ENCODE measurements around the gene CSNK1G3. TPM values are rescaled to one million over a fixed set of nuclear protein-coding genes. Genes with fewer than 3 reads are reported as not detected.

Gene CSNK1G3
- total RNA-seq, 3 donors from 2014 or later: 53.3 to 72.0 (median 69.1) TPM

DNA sequence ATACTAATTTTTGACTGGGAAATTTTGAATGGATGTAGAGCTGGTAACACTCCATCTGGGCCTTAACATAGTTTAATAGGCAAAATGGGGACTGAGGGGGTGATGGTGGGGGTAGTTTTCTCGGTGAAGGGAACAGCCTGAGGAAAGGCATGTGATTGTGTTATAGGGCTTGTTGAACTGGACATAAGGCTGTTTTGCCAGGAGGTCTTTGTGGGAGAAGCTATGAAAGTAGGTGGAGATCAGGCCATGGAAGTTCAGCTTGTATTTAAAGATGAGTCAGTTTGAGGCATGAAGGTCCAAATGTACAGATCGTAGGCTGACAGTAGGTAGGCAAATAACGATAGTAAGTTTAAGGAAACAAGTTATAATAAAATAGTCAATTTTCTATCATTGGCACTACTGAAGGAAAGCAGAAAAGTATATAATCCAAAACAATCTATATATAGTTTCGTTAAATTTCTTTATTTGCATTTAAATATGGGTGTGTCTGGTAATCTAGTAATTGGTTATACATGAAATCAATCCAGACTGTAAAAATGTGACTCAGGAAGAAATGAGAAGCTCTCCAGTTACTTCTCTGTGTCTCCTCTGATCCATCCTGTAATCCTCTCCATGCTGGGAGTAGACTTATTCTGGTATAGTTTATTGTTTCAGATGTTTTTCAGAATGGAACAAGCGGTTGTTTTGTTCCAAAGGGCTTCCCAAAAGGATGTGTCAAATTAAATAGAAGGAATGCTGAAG lies 2.8 kb downstream of the CSNK1G3 start:
- TF ChIP-seq, protein P1, sequence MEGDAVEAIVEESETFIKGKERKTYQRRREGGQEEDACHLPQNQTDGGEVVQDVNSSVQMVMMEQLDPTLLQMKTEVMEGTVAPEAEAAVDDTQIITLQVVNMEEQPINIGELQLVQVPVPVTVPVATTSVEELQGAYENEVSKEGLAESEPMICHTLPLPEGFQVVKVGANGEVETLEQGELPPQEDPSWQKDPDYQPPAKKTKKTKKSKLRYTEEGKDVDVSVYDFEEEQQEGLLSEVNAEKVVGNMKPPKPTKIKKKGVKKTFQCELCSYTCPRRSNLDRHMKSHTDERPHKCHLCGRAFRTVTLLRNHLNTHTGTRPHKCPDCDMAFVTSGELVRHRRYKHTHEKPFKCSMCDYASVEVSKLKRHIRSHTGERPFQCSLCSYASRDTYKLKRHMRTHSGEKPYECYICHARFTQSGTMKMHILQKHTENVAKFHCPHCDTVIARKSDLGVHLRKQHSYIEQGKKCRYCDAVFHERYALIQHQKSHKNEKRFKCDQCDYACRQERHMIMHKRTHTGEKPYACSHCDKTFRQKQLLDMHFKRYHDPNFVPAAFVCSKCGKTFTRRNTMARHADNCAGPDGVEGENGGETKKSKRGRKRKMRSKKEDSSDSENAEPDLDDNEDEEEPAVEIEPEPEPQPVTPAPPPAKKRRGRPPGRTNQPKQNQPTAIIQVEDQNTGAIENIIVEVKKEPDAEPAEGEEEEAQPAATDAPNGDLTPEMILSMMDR (IDR thresholded peaks at IDR 0.05): no peak
- H3K4me1 ChIP-seq (ENCODE audit: low read depth): peaks cover 20% of the 10 kb centered on the region
- DNase-seq (no peak), ATAC-seq (no peak)
- H3K36me3 ChIP-seq (ENCODE audit: low read depth): no peaks in the 10 kb centered on the region
- intact Hi-C loops (cut with DNase I, micrococcal nuclease): no loop called here
- H3K4me3 ChIP-seq: no peak overlapping the region
- H3K9me3 ChIP-seq: no peaks in the 10 kb centered on the region

DNA sequence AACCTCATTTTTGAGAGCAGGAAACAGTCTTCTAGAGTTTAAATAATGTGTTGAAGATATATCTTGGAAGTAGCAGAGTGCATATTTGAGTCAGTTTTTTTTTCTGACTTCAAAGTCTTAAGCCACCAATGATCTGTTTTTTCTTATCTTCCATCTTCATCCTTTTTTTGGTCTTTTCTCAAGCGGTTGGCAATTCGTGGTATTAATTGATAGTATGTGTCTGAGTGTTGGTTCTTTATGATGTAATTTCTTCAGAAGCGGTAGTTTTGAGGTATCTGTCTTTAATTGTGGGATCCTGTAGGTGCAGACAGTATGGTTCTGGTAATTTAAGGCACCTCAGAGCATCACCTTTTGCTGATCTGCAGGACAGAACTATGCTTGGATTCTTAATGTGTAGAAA lies 3.9 kb downstream of the CSNK1G3 start:
- DNase-seq (no peak), ATAC-seq (no peak)
- Histone ChIP-seq H3K9me3 (no peaks in the 10 kb centered on the region), H3K36me3 (ENCODE audit: low read depth) (no peaks in the 10 kb centered on the region), H3K4me3 (no peak overlapping the region), H3K4me1 (ENCODE audit: low read depth) (peaks cover 25% of the 10 kb centered on the region)
- intact Hi-C loops (cut with DNase I, micrococcal nuclease): no loop called here
- TF ChIP-seq, protein P1 (IDR thresholded peaks at IDR 0.05): no peak

- H3K4me1 ChIP-seq (ENCODE audit: low read depth): peaks cover 35% of the 10 kb centered on the region
- H3K4me3 ChIP-seq: no peak overlapping the region
- no peak for DNase-seq
- no peak for ATAC-seq
- no peaks in the 10 kb centered on the region for H3K9me3 ChIP-seq
- intact Hi-C loops (cut with DNase I, micrococcal nuclease): no loop called here
- TF ChIP-seq, protein P1 (IDR thresholded peaks at IDR 0.05): no peak
- H3K36me3 ChIP-seq (ENCODE audit: low read depth): no peaks in the 10 kb centered on the region
Observed at GRCh38 chr5:123517476-123517875, 5.5 kb downstream of the CSNK1G3 start.

GRCh38 chr5:123518111-123518510 lies 6.1 kb downstream of the CSNK1G3 start:
- ATAC-seq (peak; percentile 86), DNase-seq (no peak)
- TF ChIP-seq, protein P1 (IDR thresholded peaks at IDR 0.05): no peak
- intact Hi-C loops (cut with DNase I, micrococcal nuclease): no loop called here
- Histone ChIP-seq H3K36me3 (ENCODE audit: low read depth) (no peaks in the 10 kb centered on the region), H3K9me3 (no peaks in the 10 kb centered on the region), H3K4me3 (no peak overlapping the region), H3K4me1 (ENCODE audit: low read depth) (peaks cover 36% of the 10 kb centered on the region)

GRCh38 chr5:123520677-123521247 lies 8.8 kb downstream of the CSNK1G3 start:
- ATAC-seq (no peak), DNase-seq (no peak)
- no peaks in the 10 kb centered on the region for H3K9me3 ChIP-seq
- H3K4me1 ChIP-seq (ENCODE audit: low read depth): peaks cover 30% of the 10 kb centered on the region
- intact Hi-C loops (cut with DNase I, micrococcal nuclease): no loop called here
- TF ChIP-seq, protein P1 (IDR thresholded peaks at IDR 0.05): no peak
- H3K4me3 ChIP-seq: no peak overlapping the region
- no peaks in the 10 kb centered on the region for H3K36me3 ChIP-seq (ENCODE audit: low read depth)
